H1 (cell line): Measurements from ENCODE around the gene SPTB. TPM values are rescaled to one million over a fixed set of nuclear protein-coding genes. Genes with fewer than 3 reads are reported as not detected.

Experiments used
- EZH2 ChIP-seq: fragments of 200-600 bp; sonication (generic); IDR thresholded peaks from 2 replicates; pipeline ENCODE4 v1.7.1; 2012; ENCODE audit warnings: low read depth, mild to moderate bottlenecking, moderate library complexity, low read length, inconsistent platforms; ENCODE audit not compliant: severe bottlenecking
- FOSL1 ChIP-seq: IDR thresholded peaks from 2 replicates; pipeline ENCODE4 v1.6.1; 2011; ENCODE audit warnings: mild to moderate bottlenecking, low read depth, low read length, moderate library complexity; ENCODE audit not compliant: insufficient read depth
- POLR2A ChIP-seq, 2 experiments: IDR thresholded peaks; 1 replicate in 1 of 2; 2 replicates in 1 of 2; pipeline ENCODE4 v1.6.1; 2011; ENCODE audit warnings: low read depth in 2 of 2, low read length in 2 of 2, mild to moderate bottlenecking in 2 of 2; ENCODE audit errors: control extremely low read depth in 1 of 2
- RFX5 ChIP-seq: IDR thresholded peaks from 2 replicates; pipeline ENCODE4 v1.6.1; 2011; ENCODE audit warnings: low read depth, low read length, improper control_type of control experiment, borderline replicate concordance
- SAP30 ChIP-seq: fragments of 300-600 bp; sonication (generic); IDR thresholded peaks from 2 replicates; pipeline ENCODE4 v1.7.1; 2012; ENCODE audit warnings: low read length, moderate library complexity, mild to moderate bottlenecking, inconsistent platforms; ENCODE audit not compliant: insufficient read depth, insufficient replicate concordance
- SIN3A ChIP-seq, 2 experiments: IDR thresholded peaks in 1 of 2; conservative IDR thresholded peaks in 1 of 2; 2 replicates each; pipeline ENCODE4 v1.6.1; 2011 to 2012; ENCODE audit warnings: low read length in 2 of 2, improper control_type of control experiment in 1 of 2, low read depth in 1 of 2, mild to moderate bottlenecking in 1 of 2
- TAF1 ChIP-seq: IDR thresholded peaks from 2 replicates; pipeline ENCODE4 v1.6.1; 2011; ENCODE audit warnings: mild to moderate bottlenecking, low read depth, low read length
- polyA plus RNA-seq, 7 experiments: library from polyadenylated mRNA; depleted of rRNA in 3 of 7; stranded (reverse) in 5 of 7; unstranded in 2 of 7; fragments of >200 nt in 5 of 7; fragments of 200-250 nt in 2 of 7; gene quantifications; 1 replicate in 5 of 7; 2 replicates in 1 of 7; 4 replicates in 1 of 7; pipeline versions ENCODE4 v1.2.1 to v1.2.3, GENCODE V29; 2011 to 2013; ENCODE audit warnings: missing spikeins in 2 of 7, mixed read lengths in 2 of 7
- total RNA-seq: library from RNA; stranded (reverse); fragmentation: NEBNext Ultra II Directional; extraction: Animal tissue kit (Norgen Biotek cat#: 25700); gene quantifications from 2 replicates; pipeline ENCODE4 v1.2.1, GENCODE V29; 2021
- TF ChIP-seq, protein P1 (sequence below): fragments of 300-600 bp; sonication (generic); IDR thresholded peaks from 2 replicates; pipeline ENCODE4 v1.7.1; 2012; ENCODE audit warnings: low read length, moderate library complexity, mild to moderate bottlenecking, inconsistent platforms; ENCODE audit not compliant: insufficient replicate concordance

Gene SPTB
- total and polyA plus RNA-seq, 2 of the 8 experiments (the other 6 are each of a cell fraction or from before 2014, with no cell fraction given), result 0.30 to 2.4 TPM

DNA sequence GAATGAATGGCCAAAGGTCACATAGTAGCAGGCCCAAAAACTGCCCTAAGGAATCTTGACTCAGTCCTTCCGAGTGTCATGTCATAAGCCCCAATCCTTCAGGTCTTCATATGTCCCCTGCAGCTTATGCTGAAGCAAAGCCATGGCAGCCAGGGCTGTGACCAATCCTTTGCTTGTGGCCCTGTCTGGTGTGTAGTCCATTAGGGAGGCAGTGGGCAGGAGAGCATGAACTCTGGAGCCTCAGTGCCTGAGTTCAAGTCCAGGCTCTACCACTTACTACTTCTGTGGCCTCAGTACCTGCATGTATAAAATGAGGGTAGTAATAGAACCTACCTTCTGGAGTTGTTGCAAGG is 155.2 kb downstream of the SPTB start (continued):
- TF ChIP-seq, protein P1, sequence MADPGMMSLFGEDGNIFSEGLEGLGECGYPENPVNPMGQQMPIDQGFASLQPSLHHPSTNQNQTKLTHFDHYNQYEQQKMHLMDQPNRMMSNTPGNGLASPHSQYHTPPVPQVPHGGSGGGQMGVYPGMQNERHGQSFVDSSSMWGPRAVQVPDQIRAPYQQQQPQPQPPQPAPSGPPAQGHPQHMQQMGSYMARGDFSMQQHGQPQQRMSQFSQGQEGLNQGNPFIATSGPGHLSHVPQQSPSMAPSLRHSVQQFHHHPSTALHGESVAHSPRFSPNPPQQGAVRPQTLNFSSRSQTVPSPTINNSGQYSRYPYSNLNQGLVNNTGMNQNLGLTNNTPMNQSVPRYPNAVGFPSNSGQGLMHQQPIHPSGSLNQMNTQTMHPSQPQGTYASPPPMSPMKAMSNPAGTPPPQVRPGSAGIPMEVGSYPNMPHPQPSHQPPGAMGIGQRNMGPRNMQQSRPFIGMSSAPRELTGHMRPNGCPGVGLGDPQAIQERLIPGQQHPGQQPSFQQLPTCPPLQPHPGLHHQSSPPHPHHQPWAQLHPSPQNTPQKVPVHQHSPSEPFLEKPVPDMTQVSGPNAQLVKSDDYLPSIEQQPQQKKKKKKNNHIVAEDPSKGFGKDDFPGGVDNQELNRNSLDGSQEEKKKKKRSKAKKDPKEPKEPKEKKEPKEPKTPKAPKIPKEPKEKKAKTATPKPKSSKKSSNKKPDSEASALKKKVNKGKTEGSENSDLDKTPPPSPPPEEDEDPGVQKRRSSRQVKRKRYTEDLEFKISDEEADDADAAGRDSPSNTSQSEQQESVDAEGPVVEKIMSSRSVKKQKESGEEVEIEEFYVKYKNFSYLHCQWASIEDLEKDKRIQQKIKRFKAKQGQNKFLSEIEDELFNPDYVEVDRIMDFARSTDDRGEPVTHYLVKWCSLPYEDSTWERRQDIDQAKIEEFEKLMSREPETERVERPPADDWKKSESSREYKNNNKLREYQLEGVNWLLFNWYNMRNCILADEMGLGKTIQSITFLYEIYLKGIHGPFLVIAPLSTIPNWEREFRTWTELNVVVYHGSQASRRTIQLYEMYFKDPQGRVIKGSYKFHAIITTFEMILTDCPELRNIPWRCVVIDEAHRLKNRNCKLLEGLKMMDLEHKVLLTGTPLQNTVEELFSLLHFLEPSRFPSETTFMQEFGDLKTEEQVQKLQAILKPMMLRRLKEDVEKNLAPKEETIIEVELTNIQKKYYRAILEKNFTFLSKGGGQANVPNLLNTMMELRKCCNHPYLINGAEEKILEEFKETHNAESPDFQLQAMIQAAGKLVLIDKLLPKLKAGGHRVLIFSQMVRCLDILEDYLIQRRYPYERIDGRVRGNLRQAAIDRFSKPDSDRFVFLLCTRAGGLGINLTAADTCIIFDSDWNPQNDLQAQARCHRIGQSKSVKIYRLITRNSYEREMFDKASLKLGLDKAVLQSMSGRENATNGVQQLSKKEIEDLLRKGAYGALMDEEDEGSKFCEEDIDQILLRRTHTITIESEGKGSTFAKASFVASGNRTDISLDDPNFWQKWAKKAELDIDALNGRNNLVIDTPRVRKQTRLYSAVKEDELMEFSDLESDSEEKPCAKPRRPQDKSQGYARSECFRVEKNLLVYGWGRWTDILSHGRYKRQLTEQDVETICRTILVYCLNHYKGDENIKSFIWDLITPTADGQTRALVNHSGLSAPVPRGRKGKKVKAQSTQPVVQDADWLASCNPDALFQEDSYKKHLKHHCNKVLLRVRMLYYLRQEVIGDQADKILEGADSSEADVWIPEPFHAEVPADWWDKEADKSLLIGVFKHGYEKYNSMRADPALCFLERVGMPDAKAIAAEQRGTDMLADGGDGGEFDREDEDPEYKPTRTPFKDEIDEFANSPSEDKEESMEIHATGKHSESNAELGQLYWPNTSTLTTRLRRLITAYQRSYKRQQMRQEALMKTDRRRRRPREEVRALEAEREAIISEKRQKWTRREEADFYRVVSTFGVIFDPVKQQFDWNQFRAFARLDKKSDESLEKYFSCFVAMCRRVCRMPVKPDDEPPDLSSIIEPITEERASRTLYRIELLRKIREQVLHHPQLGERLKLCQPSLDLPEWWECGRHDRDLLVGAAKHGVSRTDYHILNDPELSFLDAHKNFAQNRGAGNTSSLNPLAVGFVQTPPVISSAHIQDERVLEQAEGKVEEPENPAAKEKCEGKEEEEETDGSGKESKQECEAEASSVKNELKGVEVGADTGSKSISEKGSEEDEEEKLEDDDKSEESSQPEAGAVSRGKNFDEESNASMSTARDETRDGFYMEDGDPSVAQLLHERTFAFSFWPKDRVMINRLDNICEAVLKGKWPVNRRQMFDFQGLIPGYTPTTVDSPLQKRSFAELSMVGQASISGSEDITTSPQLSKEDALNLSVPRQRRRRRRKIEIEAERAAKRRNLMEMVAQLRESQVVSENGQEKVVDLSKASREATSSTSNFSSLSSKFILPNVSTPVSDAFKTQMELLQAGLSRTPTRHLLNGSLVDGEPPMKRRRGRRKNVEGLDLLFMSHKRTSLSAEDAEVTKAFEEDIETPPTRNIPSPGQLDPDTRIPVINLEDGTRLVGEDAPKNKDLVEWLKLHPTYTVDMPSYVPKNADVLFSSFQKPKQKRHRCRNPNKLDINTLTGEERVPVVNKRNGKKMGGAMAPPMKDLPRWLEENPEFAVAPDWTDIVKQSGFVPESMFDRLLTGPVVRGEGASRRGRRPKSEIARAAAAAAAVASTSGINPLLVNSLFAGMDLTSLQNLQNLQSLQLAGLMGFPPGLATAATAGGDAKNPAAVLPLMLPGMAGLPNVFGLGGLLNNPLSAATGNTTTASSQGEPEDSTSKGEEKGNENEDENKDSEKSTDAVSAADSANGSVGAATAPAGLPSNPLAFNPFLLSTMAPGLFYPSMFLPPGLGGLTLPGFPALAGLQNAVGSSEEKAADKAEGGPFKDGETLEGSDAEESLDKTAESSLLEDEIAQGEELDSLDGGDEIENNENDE, result no peak
- TF ChIP-seq TAF1, result no peak
- no peak for TF ChIP-seq SAP30
- no peak for TF ChIP-seq RFX5
- TF ChIP-seq POLR2A (IDR thresholded peaks at IDR 0.05; ENCODE audit: control extremely low read depth in 1 of 2, low read depth in 2 of 2, low read length in 2 of 2), result no peak
- TF ChIP-seq EZH2, result no peak
- no peak for TF ChIP-seq FOSL1
- no peak for TF ChIP-seq SIN3A (conservative IDR thresholded peaks at IDR 0.05 in 1 of 2, IDR thresholded peaks at IDR 0.05 in 1 of 2; ENCODE audit: low read depth in 1 of 2, low read length in 2 of 2)
